Endothelial cell of umbilical vein (primary cell): ENCODE data around the gene JUND. TPM values are rescaled to one million over a fixed set of nuclear protein-coding genes. Genes with fewer than 3 reads are reported as not detected.

Source experiments
- BruUV-seq: library from RNA; stranded (reverse); fragments of 400-500 nt; replicated peaks from 2 replicates; lab custom pipeline; 2021; lab: Mats Ljungman, UMichigan
- CTCF ChIA-PET: fragments of 300-600, 350-600 bp; sonication (Branson Sonifier 250); formaldehyde crosslinking; loops from one replicate; lab custom pipeline; 2021; ENCODE audit warnings: antibody characterized with exemption, inconsistent platforms; lab: Charles Lee
- POLR2A ChIA-PET: fragments of 300-600, 350-600 bp; sonication (Branson Sonifier 250); formaldehyde crosslinking; loops from one replicate; lab custom pipeline; 2021; ENCODE audit warnings: antibody characterized with exemption, inconsistent platforms; lab: Charles Lee
- DNase-seq: peaks from one replicate; pipeline ENCODE4 v3.0.0-alpha.2; 2011; ENCODE audit warnings: low read depth, low spot score
- FAIRE-seq: peaks from 2 replicates; lab custom pipeline; 2011; peaks lifted over from hg19 to GRCh38; lab: Jason Lieb, UNC
- H2AFZ ChIP-seq: 2 replicates; pipeline ENCODE4 v1.6.0; 2012; ENCODE audit warnings: low read depth, low read length, control low read depth, inconsistent platforms
- H3K27ac ChIP-seq: 2 replicates; pipeline ENCODE4 v1.5.1; 2011; ENCODE audit warnings: low read depth, mild to moderate bottlenecking, control low read depth, low read length, moderate library complexity; ENCODE audit not compliant: insufficient read depth
- H3K27me3 ChIP-seq, 2 experiments: 2 replicates each; pipeline versions ENCODE4 v1.6.0 to v1.6.1; 2011; ENCODE audit warnings: low read length in 2 of 2, mixed read lengths in 1 of 2; ENCODE audit not compliant: control insufficient read depth in 2 of 2, insufficient read depth in 2 of 2
- H3K36me3 ChIP-seq, 2 experiments: 2 replicates in 1 of 2; 3 replicates in 1 of 2; pipeline ENCODE4 v1.5.1; 2011; ENCODE audit warnings: low read length in 2 of 2, mild to moderate bottlenecking in 1 of 2, moderate library complexity in 1 of 2; ENCODE audit not compliant: control insufficient read depth in 2 of 2, insufficient read depth in 2 of 2; ENCODE audit errors: extremely low read depth in 1 of 2
- H3K4me1 ChIP-seq: 3 replicates; pipeline ENCODE4 v1.5.1; 2011; ENCODE audit warnings: mild to moderate bottlenecking, low read length; ENCODE audit not compliant: control insufficient read depth, insufficient read depth; ENCODE audit errors: extremely low read depth
- H3K4me2 ChIP-seq: 2 replicates; pipeline ENCODE4 v1.6.1; 2011; ENCODE audit warnings: low read length, control low read depth, mixed read lengths; ENCODE audit not compliant: insufficient read depth
- H3K4me3 ChIP-seq, 3 experiments: fragments of 200-600 bp in 1 of 3; sonication (generic), shearing (Covaris generic) in 1 of 3; replicated peaks in 1 of 3; 2 replicates each; pipeline ENCODE4 v1.5.1; 2011 to 2016; ENCODE audit warnings: control low read depth in 3 of 3, low read length in 3 of 3, mild to moderate bottlenecking in 2 of 3, inconsistent platforms in 1 of 3, low read depth in 1 of 3, moderate library complexity in 1 of 3; ENCODE audit not compliant: insufficient read depth in 1 of 3
- H3K79me2 ChIP-seq: 2 replicates; pipeline ENCODE4 v1.6.0; 2012; ENCODE audit warnings: low read length, inconsistent platforms; ENCODE audit not compliant: control insufficient read depth, insufficient read depth
- H3K9ac ChIP-seq: replicated peaks from 2 replicates; pipeline ENCODE3; 2011; ENCODE audit warnings: low read length, control low read depth; ENCODE audit not compliant: insufficient read depth; ENCODE audit errors: extremely low read depth
- H3K9me1 ChIP-seq: replicated peaks from 3 replicates; pipeline ENCODE4 v1.6.0; 2011; ENCODE audit warnings: mild to moderate bottlenecking, low read length; ENCODE audit not compliant: control insufficient read depth, insufficient read depth; ENCODE audit errors: extremely low read depth
- H3K9me3 ChIP-seq: replicated peaks from 2 replicates; pipeline ENCODE4 v1.5.1; 2012; ENCODE audit warnings: low read length, inconsistent platforms; ENCODE audit not compliant: control insufficient read depth, insufficient read depth
- H4K20me1 ChIP-seq: replicated peaks from 2 replicates; pipeline ENCODE3; 2011; ENCODE audit warnings: mild to moderate bottlenecking, low read length; ENCODE audit not compliant: control insufficient read depth, insufficient read depth; ENCODE audit errors: extremely low read depth
- CTCF ChIP-seq, 2 donors: IDR thresholded peaks; 1 replicate in 1 of 2; 2 replicates in 1 of 2; pipeline ENCODE4 v1.5.1; 2011; ENCODE audit warnings: low read length in 2 of 2, mild to moderate bottlenecking in 2 of 2, moderate library complexity in 2 of 2, control low read depth in 1 of 2, inconsistent platforms in 1 of 2, low read depth in 1 of 2; ENCODE audit not compliant: insufficient read depth in 1 of 2; ENCODE audit errors: extremely low read depth in 1 of 2
- JUN ChIP-seq: IDR thresholded peaks from 2 replicates; pipeline ENCODE4 v1.6.1; 2011; ENCODE audit warnings: borderline replicate concordance, low read depth; ENCODE audit not compliant: insufficient read length, insufficient read depth
- dilution Hi-C: fragments of 300-500 bp; cut with MboI; formaldehyde crosslinking; loops from one replicate; pipeline ENCODE4 v1.15.0; 2019; ENCODE audit warnings: low sequenced_read_pairs; ENCODE audit not compliant: extremely low pct_ligation_motif_present
- intact Hi-C: fragments of 100-400 bp; cut with micrococcal nuclease; formaldehyde crosslinking; loops from one replicate; pipeline ENCODE4 v1.10.0; 2022
- polyA plus RNA-seq, 4 experiments: library from polyadenylated mRNA; depleted of rRNA in 3 of 4; stranded (reverse) in 3 of 4; unstranded in 1 of 4; fragments of >200 nt; gene quantifications; 2 replicates each; pipeline versions ENCODE4 v1.2.1 to v1.2.3, GENCODE V29; 2011 to 2012; ENCODE audit warnings: missing spikeins in 1 of 4
- total RNA-seq: library from RNA; stranded (reverse); gene quantifications from 2 replicates; pipeline ENCODE4 v1.2.3, GENCODE V29; 2021

JUND gene
- total and polyA plus RNA-seq, 2 donors (not counting 3 experiments of a cell fraction or from before 2014, with no cell fraction given) = 91.4 to 130 TPM

DNA sequence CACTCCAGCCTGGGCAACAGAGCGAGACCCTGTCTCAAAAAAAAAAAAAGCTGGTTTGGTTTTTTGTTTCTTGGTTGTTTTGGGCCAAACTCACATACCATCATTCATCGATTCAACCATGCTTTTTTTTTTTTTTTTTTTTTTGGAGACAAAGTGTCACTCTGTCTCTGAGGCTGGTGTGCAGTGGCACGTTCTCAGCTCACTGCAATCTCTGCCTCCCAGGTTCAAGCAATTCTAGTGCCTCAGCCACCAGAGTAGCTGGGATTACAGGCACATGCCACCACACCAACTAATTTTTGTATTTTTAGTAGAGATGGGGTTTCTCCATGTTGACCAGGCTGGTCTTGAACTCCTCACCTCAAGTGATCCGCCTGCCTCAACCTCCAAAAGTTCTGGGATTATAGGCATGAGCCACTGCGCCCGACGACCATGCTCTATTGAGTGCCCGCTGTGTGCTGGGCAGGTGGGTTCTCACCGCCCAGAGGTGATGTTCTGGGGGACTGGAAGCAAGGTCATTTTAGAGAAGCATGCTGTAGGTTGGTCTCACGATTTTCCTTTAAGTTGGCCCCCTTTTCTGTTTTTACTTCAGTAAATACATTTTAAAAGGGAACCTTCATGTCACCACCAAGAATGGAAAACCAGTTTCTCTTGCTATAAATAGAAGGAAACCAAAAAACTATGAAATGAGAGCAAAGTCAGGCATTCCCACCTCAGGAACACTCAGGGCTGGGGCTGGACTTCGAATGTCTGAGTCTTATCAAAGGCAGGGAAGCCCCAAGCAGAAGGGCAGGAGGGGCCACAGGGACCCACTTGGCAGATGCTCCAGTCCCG, 8.3 kb upstream of the JUND start:
- no TSS peak for BruUV-seq
- intact Hi-C loops (no loop called here), dilution Hi-C loops (no loop called here)
- Histone ChIP-seq H3K4me2 (no peak overlapping the region), H3K27ac (no peak overlapping the region), H3K27me3 (no peaks in the 10 kb centered on the region), H3K4me3 (no peak overlapping the region), H3K4me1 (peaks cover 16% of the 10 kb centered on the region), H3K9ac (no peak overlapping the region), H3K79me2 (no peaks in the 10 kb centered on the region), H4K20me1 (no peaks in the 10 kb centered on the region), H2AFZ (no peak overlapping the region), H3K9me3 (no peaks in the 10 kb centered on the region), H3K9me1 (no peaks in the 10 kb centered on the region), H3K36me3 (no peaks in the 10 kb centered on the region)
- ChIA-PET CTCF (interaction anchor here (0.7 to 1.6 kb wide), 3 partner anchors 10 to 34 kb away, joined by 3 to 11 read pairs (median 4); no protein-coding TSS in a partner anchor), POLR2A (interaction anchor here (0.6 to 0.7 kb wide), 3 partner anchors 39 to 1655 kb away, joined by 5 to 17 read pairs (median 5); no protein-coding TSS in a partner anchor)
- FAIRE-seq = no peak
- TF ChIP-seq CTCF (IDR thresholded peaks at IDR 0.05; ENCODE audit: extremely low read depth in 1 of 2, insufficient read depth in 1 of 2, low read depth in 1 of 2, low read length in 2 of 2) (no peak), JUN (no peak)
- no peak for DNase-seq
